Body of pancreas (tissue), 4 donors: ENCODE measurements around the gene ADAMTS4. TPM values are rescaled to one million over a fixed set of nuclear protein-coding genes. Genes with fewer than 3 reads are reported as not detected.

ENCODE experiments used
- ATAC-seq: fragments of 150-250 bp; one replicate; pipeline ENCODE4 v1.9.1; 2016
- DNase-seq, 4 donors: peaks; one replicate each; pipeline ENCODE4 v3.0.0-alpha.2; 2019
- H3K27ac ChIP-seq, 4 donors: fragments of 200-600 bp; sonication (generic); 1 replicate in 3 of 4; 2 replicates in 1 of 4; pipeline versions ENCODE4 v1.5.1 to v1.6.1; 2016 to 2019; ENCODE audit warnings: mild to moderate bottlenecking in 1 of 4, mixed read lengths in 1 of 4, moderate library complexity in 1 of 4
- H3K27me3 ChIP-seq, 2 donors: fragments of 200-600 bp; sonication (generic); one replicate each; pipeline ENCODE4 v1.6.0; 2016; ENCODE audit warnings: mild to moderate bottlenecking in 1 of 2
- H3K36me3 ChIP-seq, 2 donors: fragments of 200-600 bp; sonication (generic); replicated peaks in 1 of 2; 2 replicates each; pipeline ENCODE4 v1.5.1; 2016; ENCODE audit warnings: low read depth in 2 of 2; ENCODE audit not compliant: insufficient read depth in 1 of 2
- H3K4me1 ChIP-seq: fragments of 200-600 bp; sonication (generic); one replicate; pipeline ENCODE4 v1.6.0; 2016
- H3K4me3 ChIP-seq, 2 donors: fragments of 200-600 bp; sonication (generic); 1 replicate in 1 of 2; 2 replicates in 1 of 2; pipeline ENCODE4 v1.5.1; 2016 to 2019
- H3K9me3 ChIP-seq, 3 donors: fragments of 200-600 bp; sonication (generic); 1 replicate in 2 of 3; 2 replicates in 1 of 3; pipeline ENCODE4 v1.5.1; 2016
- CTCF ChIP-seq, 7 experiments: fragments of 450-650 bp in 4 of 7; fragments of 200-600 bp in 3 of 7; sonication (generic) in 3 of 7; IDR thresholded peaks; one replicate each; pipeline ENCODE4 v1.5.1; 2016 to 2019; ENCODE audit warnings: antibody characterized with exemption in 7 of 7
- POLR2A ChIP-seq, 3 donors: fragments of 450-650 bp; IDR thresholded peaks; one replicate each; pipeline ENCODE4 v1.6.1; 2016; ENCODE audit warnings: antibody characterized with exemption in 3 of 3, mild to moderate bottlenecking in 2 of 3
- WGBS, 2 donors: methylation state at CpG; one replicate each; pipeline ENCODE4 v1.1.5; 2017; 5-methylcytosine and 5-hydroxymethylcytosine counted together
- intact Hi-C: fragments of 100-400 bp; cut with DNase I; formaldehyde crosslinking; loops from one replicate; pipeline ENCODE4 v1.15.1; 2023
- total RNA-seq, 2 donors: library from RNA; depleted of rRNA; stranded (reverse); fragments of >200 nt; gene quantifications; one replicate each; pipeline ENCODE4 v1.1.0, GENCODE V29; 2016

The ADAMTS4 gene
- total RNA-seq, 2 donors from 2014 or later: 6.7 to 7.9 TPM

GRCh38 chr1:161222175-161223019 is 23.5 kb upstream of the ADAMTS4 start:
- no peaks in the 10 kb centered on the region for H3K9me3 ChIP-seq
- 58 to 76% methylated on average over 6 of the region's 6 CpGs for WGBS, 2 donors
- intact Hi-C loops: no loop called here

GRCh38 chr1:161220002-161220401 is 21.1 kb upstream of the ADAMTS4 start:
- no peak for TF ChIP-seq POLR2A (IDR thresholded peaks at IDR 0.05)
- TF ChIP-seq CTCF (IDR thresholded peaks at IDR 0.05): no peak
- intact Hi-C loops: no loop called here

More at GRCh38 chr1:161222175-161223019, 23.5 kb upstream of the ADAMTS4 start:
- DNase-seq (no peak), ATAC-seq (no peak)
- peaks cover 27% of the 10 kb centered on the region for H3K4me1 ChIP-seq
- no peaks in the 10 kb centered on the region for H3K27me3 ChIP-seq
- TF ChIP-seq POLR2A (IDR thresholded peaks at IDR 0.05) (no peak), CTCF (IDR thresholded peaks at IDR 0.05) (no peak)
- H3K4me3 ChIP-seq: no peak overlapping the region
- no peaks in the 10 kb centered on the region for H3K36me3 ChIP-seq
- H3K27ac ChIP-seq: no peak overlapping the region

GRCh38 chr1:161219078-161219892 is 20.4 kb upstream of the ADAMTS4 start:
- Histone ChIP-seq H3K9me3 (no peaks in the 10 kb centered on the region), H3K36me3 (peaks cover 0 to 4% of the 10 kb centered on the region in 2 donors), H3K4me1 (peaks cover 4% of the 10 kb centered on the region), H3K4me3 (no peak overlapping the region), H3K27me3 (no peaks in the 10 kb centered on the region), H3K27ac (no peak overlapping the region)
- WGBS, 2 donors: 67 to 74% methylated on average over 5 of the region's 5 CpGs
- TF ChIP-seq POLR2A (IDR thresholded peaks at IDR 0.05) (no peak), CTCF (IDR thresholded peaks at IDR 0.05) (no peak)
- ATAC-seq (no peak), DNase-seq (no peak)
- intact Hi-C loops: no loop called here

More at GRCh38 chr1:161220002-161220401, 21.1 kb upstream of the ADAMTS4 start:
- no peaks in the 10 kb centered on the region for H3K36me3 ChIP-seq
- H3K9me3 ChIP-seq: no peaks in the 10 kb centered on the region
- H3K27me3 ChIP-seq: no peaks in the 10 kb centered on the region
- peaks cover 8% of the 10 kb centered on the region for H3K4me1 ChIP-seq
- no peak overlapping the region for H3K4me3 ChIP-seq
- 55 to 59% methylated on average over 5 of the region's 5 CpGs for whole genome bisulfite sequencing, 2 donors
- no peak for ATAC-seq
- no peak overlapping the region for H3K27ac ChIP-seq
- no peak for DNase-seq

- Histone ChIP-seq H3K4me3 (no peak overlapping the region), H3K36me3 (peaks cover 0 to 12% of the 10 kb centered on the region in 2 donors), H3K27me3 (no peaks in the 10 kb centered on the region), H3K4me1 (no peaks in the 10 kb centered on the region), H3K9me3 (no peaks in the 10 kb centered on the region), H3K27ac (no peak overlapping the region)
- DNase-seq (no peak), ATAC-seq (no peak)
- intact Hi-C loops: no loop called here
- 55 to 66% methylated on average over 7 to 8 of the region's 8 CpGs for WGBS, 2 donors
- no peak for TF ChIP-seq POLR2A (IDR thresholded peaks at IDR 0.05)
Measured at GRCh38 chr1:161218301-161219077, 19.6 kb upstream of the ADAMTS4 start.
